CMK (cell line): ENCODE results near the gene HMGCLL1.

Source experiments
- DNase-seq: peaks from one replicate; pipeline ENCODE4 v3.0.0-alpha.2; 2010; ENCODE audit warnings: low read depth

Gene HMGCLL1

DNA sequence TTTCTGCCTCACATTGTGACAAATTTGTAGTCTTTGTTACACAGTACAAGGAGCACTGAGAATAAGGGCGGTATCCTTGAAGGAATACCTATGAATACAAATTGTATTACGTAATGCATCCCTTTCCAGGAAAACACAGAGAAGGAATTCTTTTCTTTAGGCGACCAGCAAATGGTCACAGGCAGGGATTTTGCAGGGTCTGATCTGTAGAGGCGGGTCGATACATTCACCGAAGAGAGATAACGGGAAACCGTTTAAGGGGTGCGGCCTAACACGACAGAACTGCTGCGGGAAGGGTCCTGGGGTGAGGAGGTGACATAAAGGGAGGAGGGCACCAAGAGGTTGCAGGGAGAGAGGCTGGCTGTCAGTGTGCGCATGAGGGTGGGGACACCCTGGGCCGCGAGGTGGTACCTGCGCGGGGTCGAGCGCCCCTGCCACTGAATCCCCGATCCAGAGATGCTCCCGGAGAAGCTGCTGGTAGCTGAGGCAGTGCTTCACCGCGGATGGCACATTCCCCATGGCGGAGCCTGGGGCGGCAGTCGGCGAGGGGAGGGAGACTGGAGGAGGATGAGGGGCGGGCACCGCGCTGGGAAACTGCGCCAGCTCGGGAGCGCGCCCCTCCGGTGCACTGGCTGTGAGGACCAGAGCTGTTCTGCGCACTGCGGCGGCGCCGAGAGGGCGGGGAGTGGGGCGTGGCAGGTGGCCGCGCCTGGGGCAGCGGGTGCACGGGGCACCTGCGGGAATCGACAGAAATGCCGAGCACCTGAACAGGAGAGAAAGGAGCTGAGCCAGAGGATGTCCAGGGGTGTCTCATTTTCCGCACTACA, at the start of gene HMGCLL1:
Gene HMGCLL1, minus strand, starts transcription at position 656 of the 827 bp plus-strand sequence. Its CDS starts 137 bp downstream, at position 519.
- DNase-seq, result no peak

DNA sequence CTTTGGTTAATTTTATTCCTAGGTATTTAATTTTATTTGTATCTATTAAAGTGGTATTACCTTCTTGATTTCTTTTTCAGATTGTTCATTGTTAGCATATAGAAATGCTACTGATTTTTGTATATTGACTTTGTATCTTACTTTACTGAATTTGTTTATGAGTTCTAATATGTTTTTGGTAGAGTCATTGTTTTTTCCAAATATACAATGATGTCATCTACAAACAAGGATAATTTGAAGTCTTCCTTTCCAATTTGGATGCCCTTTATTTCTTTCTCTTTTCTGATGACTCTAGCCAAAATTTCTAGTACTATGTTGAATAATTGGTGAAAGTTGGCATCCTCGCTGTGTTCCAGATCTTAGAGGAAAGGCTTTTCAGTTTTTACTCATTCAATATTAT, 43.0 kb upstream of the HMGCLL1 start:
- DNase-seq, result no peak

DNA sequence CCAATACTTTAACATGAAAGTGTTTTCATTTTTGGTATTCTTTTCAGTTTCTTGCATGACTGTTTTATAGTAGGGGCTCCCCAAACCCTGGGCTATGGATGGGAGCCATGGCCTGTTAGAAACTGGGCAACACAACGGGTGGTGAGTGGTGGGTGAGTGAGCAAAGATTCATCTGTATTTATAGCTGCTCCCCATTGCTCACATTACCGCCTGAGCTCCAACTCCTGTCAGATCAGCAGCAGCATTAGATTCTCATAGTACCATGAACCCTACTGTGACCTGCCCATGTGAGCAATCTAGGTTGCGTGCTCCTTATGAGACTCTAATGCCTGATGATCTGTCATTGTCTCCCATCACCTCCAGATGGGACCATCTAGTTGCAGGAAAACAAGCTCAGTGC, 42.3 kb upstream of the HMGCLL1 start:
- DNase-seq, result no peak

DNA sequence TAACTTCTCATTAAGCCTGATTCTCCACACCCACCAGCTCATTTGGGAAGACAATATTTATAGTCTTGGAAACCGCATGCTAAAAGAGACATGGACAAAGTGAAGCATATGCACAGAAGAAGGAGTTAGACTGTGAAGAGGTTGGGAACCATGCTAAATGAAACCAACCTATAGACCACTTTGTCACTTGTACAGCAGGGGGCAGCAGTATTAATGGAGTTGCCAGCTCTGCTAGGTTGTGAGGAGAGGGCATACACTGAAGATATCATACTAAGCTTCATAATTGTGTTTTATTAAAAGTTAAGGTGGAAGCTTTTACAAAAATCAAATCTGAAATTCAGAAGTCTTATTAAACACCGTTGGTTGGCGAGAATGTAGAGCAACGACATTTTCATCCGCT, 38.3 kb upstream of the HMGCLL1 start:
- DNase-seq, result no peak

DNA sequence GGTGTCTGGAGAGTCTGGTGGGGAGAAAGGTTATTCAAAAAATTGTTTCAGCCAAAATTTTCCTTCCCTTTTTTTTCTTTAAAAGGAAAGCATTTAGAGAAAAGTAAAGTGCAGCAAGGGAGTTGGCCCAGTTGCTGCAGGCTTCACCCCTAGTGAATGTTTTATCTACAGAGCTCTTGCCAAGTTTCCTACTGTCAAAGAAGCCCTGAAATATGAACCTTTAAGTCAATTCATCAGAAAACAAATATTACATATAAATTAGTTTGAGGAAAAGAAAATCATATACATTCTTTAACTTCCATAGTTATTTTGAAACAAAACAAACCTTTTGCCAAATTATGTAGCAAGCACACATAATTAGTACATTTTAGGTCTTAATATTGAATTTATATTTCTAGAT, 25.0 kb upstream of the HMGCLL1 start:
- no peak for DNase-seq

DNA sequence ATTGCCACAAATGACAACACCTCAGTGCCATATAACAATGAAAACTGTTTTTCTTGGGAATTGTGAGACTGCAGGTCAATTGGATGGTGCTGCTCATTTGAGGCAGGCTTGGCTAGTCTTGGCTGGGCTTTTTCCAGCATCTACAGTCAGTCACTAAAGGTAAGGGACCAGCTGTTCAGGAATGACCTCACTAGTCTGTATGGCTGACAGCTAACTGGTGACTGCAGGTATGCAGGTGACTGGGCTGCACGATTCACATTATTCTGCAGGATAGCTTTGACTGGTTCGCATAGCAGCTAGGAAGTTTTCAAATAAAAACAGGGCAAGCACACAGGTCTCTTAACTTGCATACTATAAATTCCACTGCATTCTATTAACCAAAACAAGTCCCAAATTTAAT, 22.1 kb upstream of the HMGCLL1 start:
- DNase-seq, result no peak

DNA sequence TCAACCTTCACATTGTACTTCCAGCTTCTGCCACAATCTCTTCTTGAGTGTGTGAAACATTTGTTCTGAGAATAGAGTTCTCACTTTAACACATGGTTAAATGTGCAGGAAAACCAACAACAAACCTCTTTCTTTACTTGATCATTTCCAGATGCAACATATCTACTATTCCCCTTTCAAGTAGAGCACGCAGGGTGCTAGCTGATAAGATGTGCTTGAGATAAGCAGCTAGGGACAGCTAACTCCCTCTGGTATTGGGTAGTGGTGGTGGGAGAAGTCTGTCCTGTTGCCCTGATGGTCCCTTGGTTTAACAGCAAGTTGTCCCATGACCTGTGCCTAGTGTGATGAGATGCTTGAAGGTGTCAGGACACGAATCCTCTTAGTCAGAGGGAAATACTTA, 15.4 kb upstream of the HMGCLL1 start:
- no peak for DNase-seq

DNA sequence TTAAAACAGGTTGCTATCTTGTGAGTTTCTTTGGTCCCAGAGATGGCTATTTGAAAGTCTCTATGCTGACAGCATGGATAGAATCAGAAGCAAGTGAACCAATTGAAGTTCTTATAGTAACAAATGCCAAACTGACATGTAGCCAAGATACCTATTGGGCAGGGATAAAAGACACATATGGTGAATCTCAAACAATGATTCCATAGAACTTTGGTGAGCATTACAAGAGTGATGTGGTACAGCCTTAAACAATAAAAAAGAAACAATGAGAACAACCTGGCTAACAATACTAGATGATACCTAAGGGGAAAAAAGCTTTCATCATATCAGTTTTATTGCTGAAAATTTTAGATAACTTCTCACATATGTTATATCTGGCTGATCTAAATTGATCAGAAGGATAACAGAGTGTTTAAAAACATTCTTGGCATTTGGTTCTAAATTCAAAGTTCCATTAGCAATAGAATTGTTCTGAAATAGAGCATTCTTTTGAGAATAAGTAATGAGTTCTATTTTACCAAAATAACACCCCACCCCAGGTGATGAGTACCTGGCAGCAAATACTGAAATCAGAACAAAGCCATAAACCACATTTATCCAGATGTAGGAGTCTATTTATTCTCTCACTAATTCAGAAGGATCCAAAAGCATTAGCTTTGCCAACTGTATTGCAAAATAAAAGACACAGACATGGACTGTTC, 5.8 kb upstream of the HMGCLL1 start:
- DNase-seq, result no peak

DNA sequence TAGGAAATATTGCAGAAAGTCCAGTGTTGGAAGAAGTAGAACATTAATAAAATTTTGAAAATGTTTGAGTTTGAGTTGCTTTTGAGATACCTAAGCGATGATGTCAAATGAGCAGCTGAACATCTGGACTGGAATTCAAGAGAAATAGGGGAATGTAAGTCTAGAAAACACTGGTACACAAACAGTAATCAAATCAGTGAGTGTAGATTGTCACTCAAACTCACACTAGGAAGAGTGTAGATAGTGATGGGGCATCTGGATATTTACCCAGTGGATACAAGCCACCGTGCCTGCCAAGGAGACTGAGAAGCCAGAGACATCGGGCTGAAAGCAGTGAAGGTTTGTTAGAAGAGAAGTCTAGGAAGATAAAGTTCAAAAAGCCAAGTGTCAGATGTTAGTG, 2.2 kb downstream of the HMGCLL1 start:
- DNase-seq, result no peak

DNA sequence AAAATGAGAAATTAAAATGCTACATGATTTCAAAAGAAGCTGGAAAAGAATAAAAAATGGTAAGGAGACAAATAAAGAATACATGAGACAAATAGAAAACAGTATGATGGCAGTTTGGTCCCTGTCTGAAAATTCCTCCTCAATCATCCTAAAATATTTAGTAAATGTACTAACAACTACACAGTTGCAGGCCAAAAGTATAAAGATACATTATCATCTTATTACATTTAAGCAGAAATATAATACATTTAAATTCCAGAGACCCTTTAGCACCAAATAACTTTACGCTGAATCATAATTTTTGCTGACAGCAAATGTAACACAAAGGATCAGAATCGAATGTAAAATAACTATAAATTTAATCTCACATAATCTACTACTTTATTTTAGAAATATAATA, 4.4 kb downstream of the HMGCLL1 start:
- DNase-seq, result no peak

DNA sequence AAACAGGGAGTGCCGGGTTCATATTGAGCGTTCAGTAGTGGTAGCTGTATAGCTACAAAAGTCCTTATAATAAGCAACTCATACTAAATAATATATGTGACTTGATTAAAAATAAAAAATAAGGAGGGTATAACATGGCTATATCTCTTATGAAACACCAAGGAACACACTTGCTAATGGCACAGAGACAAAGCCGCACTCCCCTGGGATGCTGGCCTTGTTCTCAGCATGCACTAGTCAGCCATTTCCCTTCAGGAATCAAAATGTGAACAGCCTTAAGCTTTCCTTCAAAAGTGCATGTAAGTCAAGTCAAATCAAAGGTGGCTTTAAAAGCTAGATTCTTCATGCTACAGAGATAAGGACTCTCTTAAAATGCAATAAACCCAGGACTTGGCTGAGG, 9.4 kb downstream of the HMGCLL1 start:
- DNase-seq, result no peak

DNA sequence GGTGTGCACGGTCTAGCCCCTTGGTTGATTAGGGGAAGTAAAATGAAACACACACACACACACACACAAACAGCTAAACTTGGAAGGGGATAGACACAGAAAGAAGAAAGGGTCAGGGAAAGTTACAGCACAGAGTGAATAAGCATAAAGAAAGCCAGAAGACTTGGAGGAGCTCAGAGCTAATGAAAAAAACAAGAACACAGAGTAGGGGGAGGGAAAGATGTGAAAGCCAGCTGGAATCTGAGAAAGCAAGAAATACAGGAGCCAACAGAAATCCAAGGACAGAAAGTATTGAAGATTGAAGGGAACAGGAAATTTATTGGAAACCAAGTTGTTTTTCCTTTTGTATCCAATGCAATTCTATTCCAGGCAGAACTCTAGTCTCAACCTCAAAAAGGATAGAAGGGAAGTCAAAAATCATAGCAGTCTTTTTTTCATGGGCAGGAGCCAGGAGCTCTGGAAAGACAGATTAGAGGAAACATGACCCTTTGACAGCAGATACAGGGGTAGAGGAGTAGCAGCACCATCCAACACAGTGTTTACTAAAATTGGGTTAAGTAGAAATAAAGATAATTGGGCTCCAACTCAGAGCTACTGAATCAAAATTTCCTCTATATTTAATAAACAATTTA, 10.1 kb downstream of the HMGCLL1 start:
- no peak for DNase-seq

DNA sequence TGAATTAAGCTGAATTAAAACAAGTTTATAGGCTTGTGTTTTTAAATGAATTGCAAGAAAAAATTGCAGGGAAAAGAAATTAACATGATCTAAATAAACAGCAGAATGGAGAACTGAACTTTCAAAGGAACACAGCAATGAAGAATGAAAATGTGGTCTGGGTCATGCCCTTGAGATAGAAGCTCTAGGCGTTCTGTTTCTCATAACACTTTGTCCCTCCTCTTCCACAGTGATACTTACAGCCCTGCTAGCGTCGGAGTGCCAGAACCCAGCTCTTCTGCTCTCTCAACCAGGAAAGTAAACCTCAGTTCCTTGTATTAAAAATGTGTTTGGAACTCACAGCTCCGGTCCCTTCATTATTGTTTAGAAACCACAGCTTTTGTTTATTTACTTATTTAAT, 11.4 kb downstream of the HMGCLL1 start:
- no peak for DNase-seq

DNA sequence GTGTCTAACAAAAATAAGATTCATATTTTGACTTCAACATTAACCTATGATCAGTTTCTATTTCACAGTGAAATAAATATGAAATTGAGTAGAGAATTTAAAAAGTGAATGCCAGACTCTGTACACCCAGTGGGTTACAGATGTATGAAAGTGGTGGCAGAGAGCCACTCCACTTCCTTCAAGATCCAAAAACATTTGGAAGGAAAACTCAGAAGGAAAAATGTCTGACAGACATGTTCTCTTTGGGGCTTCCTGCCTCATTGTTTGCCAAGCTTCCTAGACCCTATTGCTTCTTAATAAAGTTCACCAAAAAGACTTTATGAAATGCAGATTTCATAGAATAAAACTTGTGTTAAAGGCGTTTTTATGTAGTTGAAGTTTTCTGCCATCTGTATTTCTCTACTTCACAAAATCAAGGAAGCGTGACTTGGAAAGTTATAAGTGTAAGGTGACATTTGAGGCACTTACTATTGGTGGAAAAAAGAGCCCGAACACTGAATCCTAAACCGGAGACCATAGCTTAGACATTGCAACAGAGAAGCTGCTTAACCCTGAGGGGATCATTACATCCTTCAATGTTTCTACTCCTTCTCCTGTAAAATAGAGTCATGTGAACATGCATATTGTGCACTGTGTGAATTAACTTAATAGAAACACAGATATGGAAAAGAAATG, 12.8 kb downstream of the HMGCLL1 start:
- DNase-seq, result no peak

DNA sequence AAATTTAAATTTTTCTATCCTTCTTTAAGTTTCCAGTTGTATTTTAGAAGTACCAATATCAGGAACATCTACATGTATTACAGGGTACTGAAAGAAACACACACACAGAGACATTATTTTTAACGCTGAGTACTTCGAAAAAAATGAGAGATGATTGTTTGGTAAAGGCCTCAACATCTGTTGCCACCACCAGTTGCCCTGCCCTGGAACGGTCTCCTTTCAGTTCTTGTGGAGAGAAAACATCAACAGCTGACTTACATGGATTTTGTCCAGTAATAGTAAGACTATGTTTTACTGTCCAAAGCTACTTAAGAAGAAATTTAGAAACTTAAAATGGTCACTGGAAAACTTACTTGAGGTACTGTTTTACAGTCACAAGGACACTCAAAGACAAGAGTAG, 16.7 kb downstream of the HMGCLL1 start:
- no peak for DNase-seq

DNA sequence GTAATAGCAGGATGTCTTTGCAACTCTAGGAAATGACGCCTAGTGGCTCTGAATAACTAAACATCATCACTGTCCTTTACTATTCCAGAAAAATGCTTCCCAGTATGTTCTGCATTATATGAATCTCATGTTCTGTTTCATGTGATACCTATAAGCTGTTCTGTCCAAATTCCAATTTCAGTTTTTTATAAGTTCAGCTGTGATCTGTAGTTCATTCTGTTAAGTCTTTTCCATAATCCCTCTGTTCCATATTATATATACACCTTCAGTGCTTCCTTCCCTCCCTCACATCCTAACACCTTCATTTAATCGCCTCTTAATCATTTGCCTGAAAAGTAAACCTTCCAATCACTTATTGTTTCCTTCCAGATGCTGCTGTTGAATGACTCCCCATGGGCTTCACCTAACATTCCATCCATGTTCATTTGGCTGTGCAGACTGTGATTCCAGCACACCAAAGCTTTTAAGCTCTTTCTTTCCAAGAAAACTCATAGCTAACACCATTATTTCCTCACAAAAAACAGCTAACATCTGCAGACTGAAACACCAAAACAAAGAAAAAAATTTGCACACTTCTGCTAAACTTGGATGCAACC, 18.6 kb downstream of the HMGCLL1 start:
- no peak for DNase-seq

DNA sequence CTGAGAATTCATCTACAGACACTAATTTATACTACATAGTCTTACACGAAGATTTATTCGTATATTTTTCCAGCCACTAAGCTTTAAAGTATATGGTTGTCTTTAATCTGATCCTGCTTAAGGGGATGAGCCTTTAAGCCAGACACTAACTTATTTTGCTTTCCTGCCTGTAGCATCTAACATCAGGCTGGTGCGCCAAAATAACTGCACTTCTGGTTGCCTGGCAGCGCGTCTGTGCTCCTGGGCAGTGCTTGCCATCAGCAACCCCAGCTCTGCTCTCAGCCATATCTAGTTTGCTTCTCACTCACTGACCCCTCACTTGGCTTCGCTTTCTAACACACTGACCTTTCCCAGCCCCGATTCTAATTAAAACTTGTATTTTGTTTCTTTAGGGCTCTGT, 21.8 kb downstream of the HMGCLL1 start:
- DNase-seq, result no peak

DNA sequence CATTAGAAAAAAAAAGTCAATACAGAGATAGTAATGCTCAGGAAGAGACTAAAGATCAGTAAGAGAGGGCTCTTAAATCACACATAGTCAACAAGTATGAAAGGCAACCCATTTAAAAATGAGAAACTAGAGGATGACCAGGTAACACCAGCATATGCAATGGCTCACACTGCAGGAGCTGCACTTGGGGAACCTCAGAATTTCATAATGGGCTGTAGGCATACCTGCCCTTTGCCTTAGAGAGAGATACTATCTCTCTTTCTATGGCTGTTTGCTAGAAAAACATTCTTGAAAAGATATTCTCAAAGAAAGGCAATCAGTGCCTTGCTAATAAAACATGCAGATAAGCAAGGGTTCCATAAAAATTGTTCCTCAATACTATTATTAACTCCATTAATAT, 33.2 kb downstream of the HMGCLL1 start:
- DNase-seq, result no peak

DNA sequence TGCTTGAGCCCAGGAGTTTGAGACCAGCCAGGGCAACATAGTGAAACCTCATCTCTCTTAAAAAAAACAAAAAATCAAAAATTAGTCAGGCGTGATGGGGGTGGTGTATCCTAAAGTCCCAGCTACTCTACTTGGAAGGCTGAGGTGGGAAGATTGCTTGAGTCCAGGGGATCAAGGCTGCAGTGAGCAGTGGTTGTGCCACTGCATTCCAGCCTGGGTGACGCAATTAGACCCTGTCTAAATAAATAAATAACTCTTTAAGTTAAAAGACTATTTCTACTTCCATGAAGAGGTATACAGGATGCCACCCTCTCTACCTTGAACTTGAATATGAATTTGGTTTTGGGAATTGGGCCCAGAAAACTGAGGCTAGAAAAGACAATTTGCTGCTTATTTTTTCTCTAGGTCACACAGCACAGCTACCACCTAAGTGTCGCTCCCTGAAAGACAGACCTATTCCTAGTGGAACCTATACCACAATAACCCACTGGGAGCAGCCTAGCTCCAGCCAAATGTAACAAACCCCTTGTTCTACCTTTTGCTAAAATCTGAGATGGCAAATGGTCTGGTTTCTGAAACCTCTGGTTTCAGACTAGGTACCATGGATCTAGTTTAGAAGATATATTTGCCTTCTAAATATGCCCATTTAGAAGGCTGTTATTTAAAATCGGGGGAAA, 35.2 kb downstream of the HMGCLL1 start:
- DNase-seq, result no peak

DNA sequence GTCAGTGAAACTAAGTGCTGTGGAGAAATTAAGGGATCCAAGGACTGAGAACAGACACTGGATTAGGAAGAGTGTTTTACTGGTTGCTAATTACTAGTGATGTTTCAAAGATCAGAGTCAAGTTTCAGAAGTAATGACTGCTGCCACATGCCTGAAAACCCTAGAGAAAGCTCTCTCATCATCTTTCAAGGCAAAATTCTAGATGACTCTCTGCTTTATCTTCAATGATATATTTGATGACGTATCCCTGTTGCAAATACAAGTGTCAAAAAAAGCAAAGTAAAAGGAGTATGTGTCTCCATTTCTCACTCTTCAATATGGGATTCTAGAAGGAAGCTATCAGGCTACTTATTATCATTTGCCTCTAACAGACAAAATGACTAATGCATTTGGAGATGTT, 38.0 kb downstream of the HMGCLL1 start:
- no peak for DNase-seq

DNA sequence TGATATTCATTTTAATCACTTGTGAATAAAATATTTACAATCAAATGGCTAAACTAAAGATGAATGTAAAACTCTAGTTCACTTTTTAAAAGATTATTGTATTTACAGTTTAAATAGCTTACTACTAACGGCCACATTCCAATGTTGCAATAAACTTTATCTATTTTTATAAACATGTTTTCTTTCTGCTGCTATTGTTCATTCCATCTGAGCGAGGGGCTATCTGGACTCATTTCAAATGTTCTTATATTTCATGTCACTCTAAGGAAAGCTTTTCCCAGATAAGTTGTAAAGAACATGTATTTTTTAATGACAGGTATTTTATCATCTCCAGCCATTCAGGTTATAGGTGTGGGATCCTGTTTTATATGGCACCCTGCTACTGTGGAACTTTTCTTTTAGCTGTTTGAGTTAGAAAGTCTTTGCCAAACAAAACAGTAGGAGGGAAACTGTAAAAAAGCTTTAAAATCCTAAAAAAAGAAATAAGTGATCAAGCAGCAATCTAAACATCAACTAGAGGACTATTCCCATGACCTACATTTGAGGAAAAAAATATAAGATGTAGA, 42.5 kb downstream of the HMGCLL1 start:
- no peak for DNase-seq
